Measurements from ENCODE around the gene ADGRF1.
"Not testable (repeated sequence)": the region's sequence is repeated elsewhere in the genome, so short reads cannot be mapped to it uniquely, and the experiment has no call there.

Gene ADGRF1

GRCh38 chr6:46990818-46991510, 51.2 kb downstream of the ADGRF1 start:
- DNase-seq (ENCODE audit: extremely low read depth, insufficient read length), result peak; percentile 6
- peak; percentile 37 for TF ChIP-seq CTCF (IDR thresholded peaks at IDR 0.05; ENCODE audit: insufficient read depth, low read length, poor library complexity, severe bottlenecking)
- not testable (repeated sequence) for H3K27me3 ChIP-seq (replicated peaks; ENCODE audit: control insufficient read depth, insufficient read depth, low read length); H3K4me3 ChIP-seq (replicated peaks; ENCODE audit: low read depth, low read length); H3K36me3 ChIP-seq (ENCODE audit: control insufficient read depth, insufficient read depth, low read length)

DNA sequence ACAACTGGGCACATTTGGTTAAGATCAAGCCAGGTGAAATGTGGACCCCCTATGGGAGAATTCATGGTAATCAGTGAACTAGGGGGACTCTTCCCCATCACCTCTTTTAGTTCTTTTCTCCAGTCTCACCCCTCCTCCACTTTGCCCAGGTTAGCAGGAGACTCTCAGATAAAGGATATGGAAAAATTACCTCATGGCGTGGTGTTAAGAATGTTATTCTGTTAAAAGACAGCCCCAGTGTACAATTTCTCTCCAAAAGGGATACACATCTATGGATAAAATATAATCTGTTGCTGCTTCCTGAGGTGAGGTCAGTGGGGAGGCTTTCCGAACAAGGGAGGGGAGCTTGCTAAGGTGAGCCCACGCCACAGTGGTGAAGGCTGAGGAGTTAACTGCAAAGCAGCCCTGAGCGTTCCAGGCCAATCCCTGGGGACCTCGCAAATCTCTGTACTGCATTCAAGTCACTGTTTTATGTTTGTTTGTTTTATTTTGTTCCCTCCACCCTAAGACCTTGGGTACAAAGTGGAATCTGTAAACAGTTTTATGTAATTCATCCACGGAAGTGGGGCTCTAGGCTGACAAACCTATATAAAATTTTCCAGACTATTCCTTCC, 52.0 kb downstream of the ADGRF1 start:
- no peak overlapping the region for H3K4me3 ChIP-seq (replicated peaks; ENCODE audit: low read depth, low read length)
- no peaks in the 10 kb centered on the region for H3K36me3 ChIP-seq (ENCODE audit: control insufficient read depth, insufficient read depth, low read length)
- no peak for DNase-seq (ENCODE audit: extremely low read depth, insufficient read length)
- H3K27me3 ChIP-seq (replicated peaks; ENCODE audit: control insufficient read depth, insufficient read depth, low read length), result no peaks in the 10 kb centered on the region
- no peak for TF ChIP-seq CTCF (IDR thresholded peaks at IDR 0.05; ENCODE audit: insufficient read depth, low read length, poor library complexity, severe bottlenecking)

DNA sequence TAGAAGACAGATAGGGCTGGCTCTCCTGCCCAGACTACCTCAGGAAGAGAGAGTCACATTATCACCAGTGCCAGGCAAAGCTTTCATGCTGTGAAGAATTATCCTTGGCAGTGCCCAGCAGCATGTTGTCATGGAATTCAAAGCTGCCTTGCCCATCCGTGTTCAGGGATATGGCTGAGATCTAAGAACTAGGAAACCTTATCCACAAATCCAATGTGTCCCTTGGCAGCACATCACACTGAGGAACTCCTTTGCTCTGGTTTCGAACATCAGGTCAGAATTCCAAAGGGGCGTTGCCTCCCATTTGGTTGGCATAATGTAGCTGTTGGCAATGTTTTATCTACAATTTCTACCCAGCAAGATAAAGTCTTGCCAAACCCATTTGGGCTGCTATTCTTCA, 52.7 kb downstream of the ADGRF1 start:
- H3K27me3 ChIP-seq (replicated peaks; ENCODE audit: control insufficient read depth, insufficient read depth, low read length), result no peaks in the 10 kb centered on the region
- TF ChIP-seq CTCF (IDR thresholded peaks at IDR 0.05; ENCODE audit: insufficient read depth, low read length, poor library complexity, severe bottlenecking), result no peak
- DNase-seq (ENCODE audit: extremely low read depth, insufficient read length), result no peak
- H3K4me3 ChIP-seq (replicated peaks; ENCODE audit: low read depth, low read length), result no peak overlapping the region
- H3K36me3 ChIP-seq (ENCODE audit: control insufficient read depth, insufficient read depth, low read length), result no peaks in the 10 kb centered on the region

GRCh38 chr6:46985943-46986342, 56.2 kb downstream of the ADGRF1 start:
- Histone ChIP-seq H3K36me3 (ENCODE audit: control insufficient read depth, insufficient read depth, low read length) (no peaks in the 10 kb centered on the region), H3K27me3 (replicated peaks; ENCODE audit: control insufficient read depth, insufficient read depth, low read length) (no peaks in the 10 kb centered on the region), H3K4me3 (replicated peaks; ENCODE audit: low read depth, low read length) (no peak overlapping the region)
- no peak for DNase-seq (ENCODE audit: extremely low read depth, insufficient read length)
- no peak for TF ChIP-seq CTCF (IDR thresholded peaks at IDR 0.05; ENCODE audit: insufficient read depth, low read length, poor library complexity, severe bottlenecking)

- Histone ChIP-seq H3K27me3 (replicated peaks; ENCODE audit: control insufficient read depth, insufficient read depth, low read length) (no peaks in the 10 kb centered on the region), H3K36me3 (ENCODE audit: control insufficient read depth, insufficient read depth, low read length) (no peaks in the 10 kb centered on the region), H3K4me3 (replicated peaks; ENCODE audit: low read depth, low read length) (no peak overlapping the region)
- DNase-seq (ENCODE audit: extremely low read depth, insufficient read length), result no peak
- TF ChIP-seq CTCF (IDR thresholded peaks at IDR 0.05; ENCODE audit: insufficient read depth, low read length, poor library complexity, severe bottlenecking), result no peak
Observed at GRCh38 chr6:46983007-46983411, 59.1 kb downstream of the ADGRF1 start.
